OCI-LY3 (cell line): Measurements from ENCODE around the gene VTI1A.

Experiments used
- H2AFZ ChIP-seq: fragments of 200-600, 300-600 bp; shearing (Covaris generic); 2 replicates; pipeline ENCODE4 v1.6.0; 2014; ENCODE audit warnings: antibody characterized with exemption, low read depth, low read length
- H3K27ac ChIP-seq: fragments of 200-600, 300-600 bp; sonication (generic); 2 replicates; pipeline ENCODE4 v1.5.1; 2014; ENCODE audit warnings: mild to moderate bottlenecking, low read length, moderate library complexity, mixed read lengths
- H3K27me3 ChIP-seq: fragments of 200-600, 300-600 bp; sonication (generic); 2 replicates; pipeline ENCODE4 v1.6.1; 2014; ENCODE audit warnings: low read depth, low read length, mixed read lengths
- H3K36me3 ChIP-seq: fragments of 200-600, 300-600 bp; sonication (generic); replicated peaks from 2 replicates; pipeline ENCODE3; 2014; ENCODE audit warnings: low read depth, low read length, mixed read lengths
- H3K4me1 ChIP-seq: fragments of 300-600, 200-600 bp; sonication (generic); 2 replicates; pipeline ENCODE4 v1.6.1; 2014; ENCODE audit warnings: low read length, mixed read lengths
- H3K4me2 ChIP-seq: fragments of 200-600, 300-600 bp; sonication (generic); 2 replicates; pipeline ENCODE4 v1.6.1; 2014; ENCODE audit warnings: low read length, mixed read lengths
- H3K4me3 ChIP-seq: fragments of 300-600, 200-600 bp; sonication (generic); 2 replicates; pipeline ENCODE4 v1.5.1; 2014; ENCODE audit warnings: antibody characterized with exemption, mild to moderate bottlenecking, low read length, moderate library complexity
- H3K79me2 ChIP-seq: fragments of 300-600, 200-600 bp; shearing (Covaris generic); 2 replicates; pipeline ENCODE4 v1.6.1; 2014; ENCODE audit warnings: mild to moderate bottlenecking, low read length, mixed read lengths
- H3K9ac ChIP-seq: fragments of 300-600, 200-600 bp; shearing (Covaris generic); 2 replicates; pipeline ENCODE4 v1.6.0; 2014; ENCODE audit warnings: mild to moderate bottlenecking, low read length, moderate library complexity
- H3K9me3 ChIP-seq: fragments of 200-600, 300-600 bp; shearing (Covaris generic); 2 replicates; pipeline ENCODE4 v1.6.1; 2014; ENCODE audit warnings: low read length, mixed read lengths; ENCODE audit not compliant: insufficient read depth
- H4K20me1 ChIP-seq: fragments of 200-600, 300-600 bp; sonication (generic); 2 replicates; pipeline ENCODE4 v1.6.1; 2016; ENCODE audit warnings: low read length, mixed read lengths; ENCODE audit not compliant: insufficient read depth
- CTCF ChIP-seq: fragments of 200-600, 300-600 bp; sonication (generic); IDR thresholded peaks from 2 replicates; pipeline ENCODE4 v1.5.1; 2014; ENCODE audit warnings: antibody characterized with exemption, low read length, low read depth
- EZH2phosphoT487 ChIP-seq: fragments of 200-600 bp; shearing (Covaris generic); IDR thresholded peaks from 2 replicates; pipeline ENCODE4 v1.6.1; 2018; ENCODE audit warnings: antibody characterized with exemption, mixed run types, low read depth

VTI1A gene

GRCh38 chr10:112758961-112759360 is 311.9 kb downstream of the VTI1A start:
- H3K79me2 ChIP-seq = no peaks in the 10 kb centered on the region
- TF ChIP-seq EZH2phosphoT487 (no peak), CTCF (no peak)
- H3K4me2 ChIP-seq = no peak overlapping the region

GRCh38 chr10:112759496-112759895 is 312.5 kb downstream of the VTI1A start:
- Histone ChIP-seq H3K4me2 (no peak overlapping the region), H3K27me3 (no peaks in the 10 kb centered on the region), H3K79me2 (no peaks in the 10 kb centered on the region), H3K9ac (no peak overlapping the region), H3K4me3 (no peak overlapping the region), H3K27ac (no peak overlapping the region), H3K9me3 (no peaks in the 10 kb centered on the region), H2AFZ (no peak overlapping the region), H3K4me1 (no peaks in the 10 kb centered on the region), H3K36me3 (no peaks in the 10 kb centered on the region), H4K20me1 (no peaks in the 10 kb centered on the region)
- TF ChIP-seq EZH2phosphoT487 (no peak), CTCF (no peak)

More at GRCh38 chr10:112758961-112759360, 311.9 kb downstream of the VTI1A start:
- no peaks in the 10 kb centered on the region for H3K36me3 ChIP-seq
- no peak overlapping the region for H2AFZ ChIP-seq
- H3K27me3 ChIP-seq = no peaks in the 10 kb centered on the region
- no peaks in the 10 kb centered on the region for H4K20me1 ChIP-seq
- no peak overlapping the region for H3K4me3 ChIP-seq
- H3K9me3 ChIP-seq = no peaks in the 10 kb centered on the region
- no peak overlapping the region for H3K9ac ChIP-seq
- H3K4me1 ChIP-seq = no peaks in the 10 kb centered on the region
- H3K27ac ChIP-seq = no peak overlapping the region

DNA sequence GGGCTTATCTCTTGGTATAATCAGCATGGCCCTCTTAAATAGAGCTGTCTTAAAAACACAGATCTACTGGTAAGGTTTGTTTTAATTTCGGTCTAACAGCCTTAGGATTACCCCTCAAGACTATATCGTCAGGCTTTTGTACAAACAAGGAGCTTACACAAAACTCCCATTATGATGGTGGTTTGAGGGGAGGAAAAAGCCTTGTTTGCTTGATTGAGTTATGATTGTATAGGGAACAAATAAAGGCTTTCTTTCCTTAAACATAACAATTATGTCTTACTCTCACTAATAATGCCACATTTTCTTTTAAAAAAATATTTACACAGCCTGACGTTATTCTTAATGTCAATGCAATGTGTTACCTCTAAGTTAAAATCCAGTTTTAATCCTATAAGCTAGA is 314.2 kb downstream of the VTI1A start:
- Histone ChIP-seq H2AFZ (no peak overlapping the region), H3K9ac (no peak overlapping the region), H3K4me1 (no peaks in the 10 kb centered on the region), H3K36me3 (no peaks in the 10 kb centered on the region), H3K27ac (no peak overlapping the region), H3K79me2 (no peaks in the 10 kb centered on the region), H3K4me3 (no peak overlapping the region), H3K9me3 (no peaks in the 10 kb centered on the region), H3K27me3 (no peaks in the 10 kb centered on the region), H4K20me1 (no peaks in the 10 kb centered on the region), H3K4me2 (no peak overlapping the region)
- TF ChIP-seq EZH2phosphoT487 = no peak

GRCh38 chr10:112763916-112764520 is 317.0 kb downstream of the VTI1A start:
- no peaks in the 10 kb centered on the region for H4K20me1 ChIP-seq
- H3K9me3 ChIP-seq = no peaks in the 10 kb centered on the region
- no peak overlapping the region for H2AFZ ChIP-seq
- TF ChIP-seq EZH2phosphoT487 = no peak
- no peak for TF ChIP-seq CTCF
- no peak overlapping the region for H3K9ac ChIP-seq
- H3K27me3 ChIP-seq = no peaks in the 10 kb centered on the region
- H3K79me2 ChIP-seq = no peaks in the 10 kb centered on the region
- H3K4me1 ChIP-seq = no peaks in the 10 kb centered on the region
- H3K36me3 ChIP-seq = no peaks in the 10 kb centered on the region
- H3K4me3 ChIP-seq = no peak overlapping the region
- no peak overlapping the region for H3K4me2 ChIP-seq
- H3K27ac ChIP-seq = no peak overlapping the region
